DND-41 (cell line): Measurements from ENCODE around the gene STARD8.

Source experiments
- ATAC-seq: fragments of 200-7000 bp; cut with Tn5 transposase; 3 replicates; pipeline ENCODE4 v1.9.1; 2021; ENCODE audit warnings: low read depth; ENCODE audit not compliant: insufficient read depth
- DNase-seq: peaks from one replicate; pipeline ENCODE4 v3.0.0-alpha.2; 2020
- H2AFZ ChIP-seq: 2 replicates; pipeline ENCODE4 v1.6.0; 2012; ENCODE audit warnings: low read depth, low read length
- H3K27ac ChIP-seq: 2 replicates; pipeline ENCODE4 v1.5.1; 2012; ENCODE audit warnings: low read length, inconsistent platforms
- H3K27me3 ChIP-seq: fragments of 200-600 bp; sonication (generic); 2 replicates; pipeline ENCODE4 v1.6.0; 2012; ENCODE audit warnings: low read length, mild to moderate bottlenecking, inconsistent platforms; ENCODE audit not compliant: insufficient read depth, poor library complexity
- H3K36me3 ChIP-seq: 2 replicates; pipeline ENCODE4 v1.5.1; 2012; ENCODE audit warnings: low read length, inconsistent platforms; ENCODE audit not compliant: insufficient read depth
- H3K4me1 ChIP-seq: 2 replicates; pipeline ENCODE4 v1.5.1; 2012; ENCODE audit warnings: mild to moderate bottlenecking, low read length; ENCODE audit not compliant: insufficient read depth
- H3K4me2 ChIP-seq: 2 replicates; pipeline ENCODE4 v1.6.0; 2012; ENCODE audit warnings: mild to moderate bottlenecking, moderate library complexity, low read length, inconsistent platforms; ENCODE audit not compliant: insufficient read depth
- H3K4me3 ChIP-seq, 2 experiments: fragments of 200-600 bp in 1 of 2; shearing (Covaris generic) in 1 of 2; 2 replicates each; pipeline ENCODE4 v1.5.1; 2012 to 2016; ENCODE audit warnings: inconsistent platforms in 2 of 2, low read length in 2 of 2, mild to moderate bottlenecking in 2 of 2, low read depth in 1 of 2, moderate library complexity in 1 of 2
- H3K79me2 ChIP-seq: 2 replicates; pipeline ENCODE4 v1.6.0; 2012; ENCODE audit warnings: low read length, inconsistent platforms; ENCODE audit not compliant: insufficient read depth
- H3K9ac ChIP-seq: 2 replicates; pipeline ENCODE4 v1.6.0; 2012; ENCODE audit warnings: low read depth, mild to moderate bottlenecking, inconsistent platforms, low read length, moderate library complexity
- H3K9me3 ChIP-seq: 2 replicates; pipeline ENCODE4 v1.5.1; 2012; ENCODE audit warnings: low read length, moderate library complexity, mild to moderate bottlenecking, inconsistent platforms; ENCODE audit not compliant: insufficient read depth, severe bottlenecking
- H4K20me1 ChIP-seq: 2 replicates; pipeline ENCODE4 v1.6.0; 2012; ENCODE audit warnings: low read length; ENCODE audit not compliant: insufficient read depth
- CTCF ChIP-seq: IDR thresholded peaks from 2 replicates; pipeline ENCODE4 v1.5.1; 2012; ENCODE audit warnings: borderline replicate concordance, low read length, moderate library complexity, mild to moderate bottlenecking; ENCODE audit not compliant: poor library complexity, severe bottlenecking; ENCODE audit errors: extremely low read depth
- EZH2 ChIP-seq: IDR thresholded peaks from 3 replicates; pipeline ENCODE4 v1.6.1; 2012; ENCODE audit warnings: borderline replicate concordance, low read depth, mild to moderate bottlenecking, moderate library complexity, low read length, inconsistent platforms; ENCODE audit not compliant: severe bottlenecking

STARD8 gene

GRCh38 chrX:68746988-68747387 lies 99.5 kb downstream of the STARD8 start:
- no peak overlapping the region for H3K27ac ChIP-seq
- ATAC-seq: no peak
- H3K4me3 ChIP-seq: no peak overlapping the region
- no peak overlapping the region for H3K9ac ChIP-seq
- no peak for TF ChIP-seq EZH2
- no peak for TF ChIP-seq CTCF
- no peaks in the 10 kb centered on the region for H3K79me2 ChIP-seq
- no peak for DNase-seq
- H3K36me3 ChIP-seq: no peaks in the 10 kb centered on the region
- no peaks in the 10 kb centered on the region for H3K27me3 ChIP-seq
- no peaks in the 10 kb centered on the region for H4K20me1 ChIP-seq
- H3K9me3 ChIP-seq: no peaks in the 10 kb centered on the region
- no peak overlapping the region for H3K4me2 ChIP-seq
- no peak overlapping the region for H2AFZ ChIP-seq
- H3K4me1 ChIP-seq: no peaks in the 10 kb centered on the region

- Histone ChIP-seq H3K27ac (no peak overlapping the region), H3K4me3 (no peak overlapping the region), H3K9me3 (no peaks in the 10 kb centered on the region), H3K36me3 (no peaks in the 10 kb centered on the region), H3K9ac (no peak overlapping the region), H3K4me2 (no peak overlapping the region), H3K27me3 (no peaks in the 10 kb centered on the region), H3K4me1 (no peaks in the 10 kb centered on the region), H3K79me2 (no peaks in the 10 kb centered on the region), H2AFZ (no peak overlapping the region), H4K20me1 (no peaks in the 10 kb centered on the region)
- TF ChIP-seq CTCF (no peak), EZH2 (no peak)
- ATAC-seq: no peak
- no peak for DNase-seq
These were observed 100.6 kb downstream of the STARD8 start for GRCh38 chrX:68748030-68748429.

- no peaks in the 10 kb centered on the region for H3K27me3 ChIP-seq
- H3K36me3 ChIP-seq: no peaks in the 10 kb centered on the region
- H3K79me2 ChIP-seq: no peaks in the 10 kb centered on the region
- H3K4me1 ChIP-seq: no peaks in the 10 kb centered on the region
- TF ChIP-seq CTCF (no peak), EZH2 (no peak)
- H4K20me1 ChIP-seq: no peaks in the 10 kb centered on the region
- no peak overlapping the region for H3K4me3 ChIP-seq
- no peak for DNase-seq
- no peak overlapping the region for H3K9ac ChIP-seq
- H3K4me2 ChIP-seq: no peak overlapping the region
- no peak overlapping the region for H3K27ac ChIP-seq
- H2AFZ ChIP-seq: no peak overlapping the region
- no peak for ATAC-seq
- H3K9me3 ChIP-seq: no peaks in the 10 kb centered on the region
These were observed 102.0 kb downstream of the STARD8 start for GRCh38 chrX:68749426-68749825.

GRCh38 chrX:68750316-68750715 lies 102.8 kb downstream of the STARD8 start:
- Histone ChIP-seq H3K4me3 (no peak overlapping the region), H3K27ac (no peak overlapping the region), H3K9me3 (no peaks in the 10 kb centered on the region), H2AFZ (no peak overlapping the region), H3K4me2 (no peak overlapping the region), H3K27me3 (no peaks in the 10 kb centered on the region), H3K4me1 (no peaks in the 10 kb centered on the region), H4K20me1 (no peaks in the 10 kb centered on the region), H3K79me2 (no peaks in the 10 kb centered on the region), H3K36me3 (no peaks in the 10 kb centered on the region), H3K9ac (no peak overlapping the region)
- TF ChIP-seq EZH2: no peak
- no peak for TF ChIP-seq CTCF
- no peak for DNase-seq
- no peak for ATAC-seq
